HepG2 (cell line): ENCODE measurements around the gene REST. TPM values are rescaled to one million over a fixed set of nuclear protein-coding genes. Genes with fewer than 3 reads are reported as not detected.
A peak's percentile ranks its signal among the peaks of the same experiment; 100 is the strongest.

Experiments used
- ARID4A ChIP-seq: sonication (generic); formaldehyde crosslinking; IDR thresholded peaks from 2 replicates; pipeline ENCODE4 v1.5.0; 2020; ENCODE audit warnings: mild to moderate bottlenecking, missing genetic modification reagents, borderline replicate concordance
- ETV5 ChIP-seq: IDR thresholded peaks from 2 replicates; pipeline ENCODE4 v1.6.1; 2018; ENCODE audit warnings: missing biosample characterization, missing genetic modification reagents, inconsistent platforms, borderline replicate concordance
- GATA4 ChIP-seq: sonication (generic); IDR thresholded peaks from 2 replicates; pipeline ENCODE4 v1.6.1; 2016; ENCODE audit warnings: antibody characterized with exemption, low read depth, borderline replicate concordance
- HNF4G ChIP-seq, 2 experiments: sonication (generic) in 1 of 2; formaldehyde crosslinking in 1 of 2; IDR thresholded peaks; 2 replicates each; pipeline versions ENCODE4 v1.4.0 to v1.6.1; 2011 to 2020; ENCODE audit warnings: borderline replicate concordance in 2 of 2, low read depth in 2 of 2, mild to moderate bottlenecking in 2 of 2, low read length in 1 of 2, missing genetic modification reagents in 1 of 2, moderate library complexity in 1 of 2
- KDM6A ChIP-seq: IDR thresholded peaks from 2 replicates; pipeline ENCODE4 v1.6.1; 2016; ENCODE audit warnings: low read depth
- MAZ ChIP-seq, 2 experiments: sonication (generic) in 1 of 2; formaldehyde crosslinking in 1 of 2; IDR thresholded peaks; 2 replicates each; pipeline versions ENCODE4 v1.5.0 to v1.6.1; 2012 to 2020; ENCODE audit warnings: low read depth in 2 of 2, mild to moderate bottlenecking in 2 of 2, borderline replicate concordance in 1 of 2, improper control_type of control experiment in 1 of 2, low read length in 1 of 2, missing genetic modification reagents in 1 of 2, moderate library complexity in 1 of 2
- MTA3 ChIP-seq: sonication (generic); formaldehyde crosslinking; IDR thresholded peaks from 2 replicates; pipeline ENCODE4 v1.4.0; 2020; ENCODE audit warnings: missing genetic modification reagents
- PRPF4 ChIP-seq: fragments of 200-400 bp; formaldehyde crosslinking; IDR thresholded peaks from 2 replicates; pipeline ENCODE4 v1.6.1; 2016; ENCODE audit warnings: low read length, low read depth; ENCODE audit not compliant: poor library complexity, severe bottlenecking
- RARA ChIP-seq: IDR thresholded peaks from 2 replicates; pipeline ENCODE4 v1.6.1; 2016; ENCODE audit warnings: missing genetic modification reagents, missing compliant biosample characterization
- SOX13 ChIP-seq, 3 experiments: fragments of 450-650 bp in 1 of 3; sonication (generic) in 1 of 3; formaldehyde crosslinking in 1 of 3; IDR thresholded peaks in 2 of 3; conservative IDR thresholded peaks in 1 of 3; 2 replicates each; pipeline versions ENCODE4 v1.5.0 to v1.6.1; 2016 to 2020; ENCODE audit warnings: antibody characterized with exemption in 1 of 3, mild to moderate bottlenecking in 1 of 3, missing compliant biosample characterization in 1 of 3, missing genetic modification reagents in 1 of 3, moderate library complexity in 1 of 3
- SP2 ChIP-seq: sonication (generic); formaldehyde crosslinking; IDR thresholded peaks from 2 replicates; pipeline ENCODE4 v1.5.1; 2020; ENCODE audit warnings: mild to moderate bottlenecking, missing genetic modification reagents
- SP5 ChIP-seq: IDR thresholded peaks from 2 replicates; pipeline ENCODE4 v1.6.1; 2016; ENCODE audit warnings: low read depth, borderline replicate concordance
- ZBTB33 ChIP-seq: sonication (generic); formaldehyde crosslinking; IDR thresholded peaks from 2 replicates; pipeline ENCODE4 v1.4.0; 2020; ENCODE audit warnings: missing genetic modification reagents
- ZFP1 ChIP-seq: IDR thresholded peaks from 2 replicates; pipeline ENCODE4 v1.6.1; 2016
- ZFP82 ChIP-seq: sonication (generic); formaldehyde crosslinking; IDR thresholded peaks from 2 replicates; pipeline ENCODE4 v1.5.1; 2020; ENCODE audit warnings: mild to moderate bottlenecking, missing genetic modification reagents, borderline replicate concordance
- ZNF256 ChIP-seq: sonication (generic); formaldehyde crosslinking; conservative IDR thresholded peaks from 2 replicates; pipeline ENCODE4 v1.4.0; 2020; ENCODE audit warnings: missing genetic modification reagents
- ZNF589 ChIP-seq: sonication (generic); formaldehyde crosslinking; conservative IDR thresholded peaks from 2 replicates; pipeline ENCODE4 v1.8.0; 2022; ENCODE audit warnings: mild to moderate bottlenecking, moderate library complexity, missing genetic modification reagents
- ZNF792 ChIP-seq: IDR thresholded peaks from 2 replicates; pipeline ENCODE4 v1.6.1; 2016
- ZNF883 ChIP-seq: sonication (generic); formaldehyde crosslinking; IDR thresholded peaks from 2 replicates; pipeline ENCODE4 v1.5.1; 2020; ENCODE audit warnings: mild to moderate bottlenecking, missing genetic modification reagents; ENCODE audit errors: not compliant biosample characterization
- ZSCAN25 ChIP-seq: sonication (generic); formaldehyde crosslinking; IDR thresholded peaks from 2 replicates; pipeline ENCODE4 v1.8.0; 2022; ENCODE audit warnings: mild to moderate bottlenecking, missing genetic modification reagents
- ZSCAN30 ChIP-seq: sonication (generic); formaldehyde crosslinking; IDR thresholded peaks from 2 replicates; pipeline ENCODE4 v1.5.0; 2020; ENCODE audit warnings: mild to moderate bottlenecking, missing genetic modification reagents
- ZSCAN31 ChIP-seq: sonication (generic); formaldehyde crosslinking; IDR thresholded peaks from 2 replicates; pipeline ENCODE4 v1.5.0; 2020; ENCODE audit warnings: low read depth, mild to moderate bottlenecking, missing genetic modification reagents
- polyA plus RNA-seq, 8 experiments: library from polyadenylated mRNA; depleted of rRNA in 3 of 8; stranded (reverse) in 7 of 8; unstranded in 1 of 8; fragments of >200 nt; fragmentation: Illumina TruSeq in 4 of 8; extraction: Trizol in 4 of 8; gene quantifications; 2 replicates each; pipeline versions ENCODE4 v1.2.1 to v1.2.3, GENCODE V29; 2011 to 2016; ENCODE audit warnings: low read depth in 4 of 8, missing spikeins in 1 of 8, mixed read lengths in 1 of 8; ENCODE audit not compliant: insufficient read depth in 1 of 8
- total RNA-seq, 5 experiments: library from RNA; depleted of rRNA; stranded (reverse); fragments of >200 nt; fragmentation: Illumina TruSeq; extraction: Trizol; gene quantifications; 2 replicates each; pipeline ENCODE4 v1.2.3, GENCODE V29; 2016; ENCODE audit warnings: low read depth in 1 of 5

The REST gene
- total and polyA plus RNA-seq, 2 of the 13 experiments (the other 11 are each of a cell fraction or from before 2014, with no cell fraction given) = 12.7 to 22.4 TPM

GRCh38 chr4:56978750-56979303, 71.1 kb downstream of the REST start, which contains the start of gene POLR2B (continued):
- 0 out of 2 replicates have a peak, but pooled peaks have one; percentile 28 for TF ChIP-seq ZNF589
- TF ChIP-seq ZFP82 (CRISPR knock-in tag) = no peak
- 0 out of 2 replicates have a peak, but pooled peaks have one; percentile 29 for TF ChIP-seq SP5
- TF ChIP-seq ZSCAN31 (CRISPR knock-in tag) = no peak
- TF ChIP-seq ZNF256 (CRISPR knock-in tag) = no peak
- no peak; the same call in 1 of the 2 replicates for TF ChIP-seq GATA4
- no peak for TF ChIP-seq ZBTB33 (CRISPR knock-in tag)
- TF ChIP-seq MTA3 (CRISPR knock-in tag) = no peak
- TF ChIP-seq PRPF4 = no peak
- no peak for TF ChIP-seq MAZ (IDR thresholded peaks at IDR 0.05; ENCODE audit: borderline replicate concordance, low read depth, low read length)
- TF ChIP-seq MAZ (CRISPR knock-in tag; IDR thresholded peaks at IDR 0.05; ENCODE audit: low read depth) = no peak
- TF ChIP-seq ETV5 = peak; percentile 41; the same call in 1 of the 2 replicates
- TF ChIP-seq ZNF883 (CRISPR knock-in tag) = peak; percentile 13
- no peak for TF ChIP-seq HNF4G (IDR thresholded peaks at IDR 0.05; ENCODE audit: borderline replicate concordance, low read depth, low read length)
- TF ChIP-seq HNF4G (CRISPR knock-in tag; IDR thresholded peaks at IDR 0.05; ENCODE audit: borderline replicate concordance, low read depth) = no peak
- no peak; the same call in 1 of the 2 replicates for TF ChIP-seq SP2 (CRISPR knock-in tag)
- no peak for TF ChIP-seq SOX13 (IDR thresholded peaks at IDR 0.05)
- TF ChIP-seq SOX13 (CRISPR knock-in tag; conservative IDR thresholded peaks at IDR 0.05 in 1 of 2, IDR thresholded peaks at IDR 0.05 in 1 of 2) = no peak; a peak in 1 of 4 replicates
- no peak for TF ChIP-seq ZFP1 (CRISPR knock-in tag)
- no peak; the same call in 1 of the 2 replicates for TF ChIP-seq RARA (CRISPR knock-in tag)
- peak; percentile 76; the same call in 1 of the 2 replicates for TF ChIP-seq ARID4A (CRISPR knock-in tag)
- no peak for TF ChIP-seq ZSCAN30 (CRISPR knock-in tag)
- peak; percentile 51; the same call in 1 of the 2 replicates for TF ChIP-seq ZSCAN25 (CRISPR knock-in tag)
- no peak; the same call in 1 of the 2 replicates for TF ChIP-seq ZNF792 (CRISPR knock-in tag)
- no peak for TF ChIP-seq KDM6A (CRISPR knock-in tag)
